T-helper 1 cell treated with Interleukin-12 subunit alpha and Interleukin-12 subunit beta and Interleukin-4 antibody, amounts not matched to agents 30 ng/mL and 1 ng/mL, for 36 hours (primary cell): ENCODE measurements around the gene IL34. TPM values are rescaled to one million over a fixed set of nuclear protein-coding genes. Genes with fewer than 3 reads are reported as not detected.

ENCODE experiments used
- intact Hi-C: fragments of 100-400 bp; cut with micrococcal nuclease; formaldehyde crosslinking; loops from one replicate; pipeline ENCODE4 v1.15.1; 2024
- total RNA-seq: library from RNA; stranded (reverse); gene quantifications from 2 replicates; pipeline ENCODE4 v1.2.3, GENCODE V29; 2022

The IL34 gene
- total RNA-seq, 1 donor from 2014 or later = not detected

GRCh38 chr16:70700101-70701020 lies 54.0 kb downstream of the IL34 start:
- intact Hi-C loops = no loop called here

DNA sequence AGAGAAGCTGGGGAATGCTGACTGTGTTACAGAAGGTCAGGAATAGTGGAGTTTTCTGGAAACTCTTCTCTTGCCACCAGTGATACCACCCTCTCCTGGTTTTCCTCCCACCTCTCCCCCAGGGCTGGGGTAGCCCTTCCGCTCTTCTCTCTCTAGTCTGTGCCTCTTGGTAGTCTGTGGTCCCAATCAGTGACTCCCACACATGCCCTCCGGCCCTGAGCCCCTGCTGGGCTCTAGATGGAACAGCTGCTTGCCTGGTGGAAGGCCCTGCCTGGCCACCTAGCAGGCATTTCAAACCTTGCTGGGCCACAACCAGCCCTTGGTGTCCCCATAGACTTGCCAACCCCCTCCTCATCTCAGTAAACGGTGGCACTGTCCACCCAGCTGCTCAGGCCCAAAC lies 54.7 kb downstream of the IL34 start:
- intact Hi-C loops = no loop called here

- intact Hi-C loops = no loop called here
These were observed 55.2 kb downstream of the IL34 start for GRCh38 chr16:70701596-70701995.

GRCh38 chr16:70701998-70702397 lies 55.6 kb downstream of the IL34 start:
- intact Hi-C loops = no loop called here

GRCh38 chr16:70702624-70703023 lies 56.3 kb downstream of the IL34 start:
- intact Hi-C loops = no loop called here

DNA sequence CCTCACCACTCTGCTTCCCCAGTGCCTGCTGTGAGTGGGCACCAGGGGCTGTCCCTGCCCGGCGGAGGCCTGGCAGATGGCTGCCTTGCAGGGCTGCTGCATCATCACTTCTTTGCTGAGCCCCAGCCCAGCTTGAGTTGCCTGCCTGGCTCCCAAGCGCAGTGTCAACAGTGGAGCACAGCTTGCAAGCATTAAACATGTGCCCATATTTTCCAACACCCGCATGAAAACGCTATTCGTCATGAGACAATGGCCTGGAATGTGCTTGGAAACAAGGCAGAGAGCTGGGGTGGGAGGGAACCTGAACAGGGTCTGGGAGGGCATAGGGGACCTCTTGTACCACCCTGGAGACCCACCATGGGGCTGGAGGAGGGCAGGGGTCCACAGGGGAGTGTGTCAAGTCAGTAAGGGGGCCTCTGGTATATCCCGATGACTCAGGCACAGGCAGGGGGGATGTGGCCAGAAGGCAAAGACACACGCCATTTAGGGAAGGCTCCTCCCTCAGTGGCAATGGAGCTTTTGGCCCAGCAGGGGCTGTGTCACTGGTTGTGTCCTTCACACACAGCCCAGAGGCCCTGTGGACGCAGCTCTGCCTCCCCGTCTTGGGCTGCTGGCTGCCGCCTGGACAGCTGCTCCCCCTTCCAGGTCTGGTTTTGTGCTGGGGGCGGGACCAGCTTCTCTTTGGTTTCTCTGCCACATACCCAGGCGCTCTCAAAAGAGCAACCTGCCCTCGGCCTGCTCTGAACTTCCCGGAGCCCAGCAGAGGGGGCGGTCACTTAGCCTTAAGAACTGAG lies 56.9 kb downstream of the IL34 start:
- intact Hi-C loops = no loop called here

DNA sequence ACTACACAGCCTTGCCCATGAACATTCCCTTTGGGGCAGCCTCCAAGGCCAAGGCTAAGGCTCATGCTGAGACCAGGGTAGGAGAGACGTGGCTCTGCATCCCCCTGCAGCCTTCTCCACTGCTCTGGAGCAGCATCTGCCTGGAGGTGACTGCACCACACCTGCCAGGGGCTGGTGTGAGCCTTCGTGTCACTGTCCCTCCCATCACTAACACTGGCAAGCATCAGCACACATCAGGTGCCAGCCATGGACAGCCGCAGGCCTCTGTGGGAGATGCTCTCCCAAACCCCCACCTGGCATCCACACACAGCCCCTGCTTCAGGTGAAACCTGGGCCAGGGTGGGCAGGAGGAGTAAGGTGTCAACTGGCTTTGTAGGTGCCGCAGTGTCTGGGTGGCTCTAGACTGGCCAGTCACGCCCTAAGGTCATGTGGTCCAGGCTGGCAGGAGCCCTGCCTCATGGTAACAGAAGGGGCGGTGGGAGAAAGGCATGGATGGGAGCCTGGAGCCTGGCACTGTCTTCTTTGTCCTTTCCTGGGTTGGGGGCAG lies 57.5 kb downstream of the IL34 start:
- intact Hi-C loops = no loop called here

DNA sequence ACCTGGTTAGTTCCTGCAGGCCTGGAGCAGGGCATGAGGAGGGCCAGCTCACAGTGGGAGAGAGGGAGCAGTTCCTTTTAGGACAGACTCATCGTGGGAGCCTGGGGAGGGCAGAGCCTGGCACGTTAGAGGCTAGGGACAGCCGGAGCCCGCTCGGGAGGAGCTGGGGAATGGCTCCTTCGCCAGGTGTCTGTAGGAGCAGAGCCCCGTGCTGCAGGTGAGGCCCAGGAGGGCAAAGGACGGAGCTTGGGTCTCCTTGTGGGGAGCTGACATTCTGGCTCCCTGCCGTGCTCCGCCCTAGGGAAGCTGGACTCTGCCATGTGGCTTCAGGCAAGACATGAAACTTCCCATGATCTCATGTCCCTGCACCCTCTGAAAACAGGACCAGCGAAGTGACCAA lies 58.2 kb downstream of the IL34 start:
- intact Hi-C loops = no loop called here

DNA sequence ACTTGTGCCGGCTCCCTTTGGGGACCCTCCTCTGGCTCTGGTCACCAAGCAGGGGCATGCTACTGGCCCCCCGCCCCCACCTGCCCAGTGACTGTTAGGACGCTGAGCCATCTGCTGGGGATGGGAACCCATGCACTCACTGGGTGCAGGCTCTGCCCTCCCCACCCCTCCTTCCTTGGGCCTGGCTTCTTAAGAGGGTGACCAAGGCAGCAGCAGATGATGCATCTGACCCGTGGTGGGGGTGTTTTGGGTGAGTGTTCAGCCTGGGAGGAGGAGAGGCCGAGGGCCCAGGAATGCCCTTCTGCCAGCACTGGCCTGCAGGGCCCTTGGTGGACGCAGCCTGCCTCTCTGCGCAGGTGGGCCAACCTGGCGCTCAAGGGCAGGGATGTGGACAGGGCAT lies 58.7 kb downstream of the IL34 start:
- intact Hi-C loops = no loop called here

- intact Hi-C loops = no loop called here
These were observed 60.6 kb downstream of the IL34 start for GRCh38 chr16:70706948-70707465.

DNA sequence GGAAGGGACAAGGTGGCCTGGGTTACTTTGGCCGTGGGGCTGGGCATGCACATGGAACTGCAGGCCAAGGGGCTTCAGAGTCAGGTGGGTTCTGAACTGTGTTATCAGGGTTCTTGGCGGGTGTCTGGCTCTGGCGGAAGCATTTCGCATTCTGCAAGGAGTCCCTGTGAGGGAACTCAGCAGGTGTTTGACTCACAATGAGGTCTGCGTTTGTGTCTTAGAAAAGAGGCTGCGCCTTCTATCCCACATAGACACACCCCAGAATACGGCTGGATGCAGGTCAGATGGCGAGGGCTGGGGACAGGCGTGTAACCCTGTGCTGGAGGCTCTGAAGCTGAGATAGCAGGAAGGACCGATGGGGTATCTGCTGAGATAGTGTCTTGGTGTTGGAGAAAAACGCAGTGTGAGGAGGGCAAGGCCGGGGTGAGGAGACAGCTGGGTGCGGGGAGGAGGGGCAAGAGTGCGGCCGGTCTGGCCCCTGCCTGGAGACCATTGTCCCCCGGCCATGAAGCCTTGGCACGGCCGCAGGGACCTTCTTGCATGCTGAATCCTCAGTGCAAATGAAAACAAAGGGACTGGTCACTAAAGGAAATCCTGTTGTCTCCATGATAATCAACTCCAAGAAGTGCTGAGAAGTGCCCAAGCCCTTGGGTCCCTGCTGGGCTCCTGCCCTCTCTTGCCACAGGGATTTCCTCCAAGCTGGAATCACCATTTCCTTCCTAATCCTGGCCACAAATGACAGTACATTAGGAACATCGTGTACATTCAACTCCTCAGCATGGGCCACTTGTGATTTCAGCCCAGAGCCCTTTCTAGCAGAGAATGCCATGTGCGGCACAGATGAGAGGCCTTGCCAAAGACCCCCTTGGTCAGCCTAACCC lies 62.2 kb downstream of the IL34 start:
- intact Hi-C loops = no loop called here

GRCh38 chr16:70709457-70709856 lies 63.1 kb downstream of the IL34 start:
- intact Hi-C loops = no loop called here

DNA sequence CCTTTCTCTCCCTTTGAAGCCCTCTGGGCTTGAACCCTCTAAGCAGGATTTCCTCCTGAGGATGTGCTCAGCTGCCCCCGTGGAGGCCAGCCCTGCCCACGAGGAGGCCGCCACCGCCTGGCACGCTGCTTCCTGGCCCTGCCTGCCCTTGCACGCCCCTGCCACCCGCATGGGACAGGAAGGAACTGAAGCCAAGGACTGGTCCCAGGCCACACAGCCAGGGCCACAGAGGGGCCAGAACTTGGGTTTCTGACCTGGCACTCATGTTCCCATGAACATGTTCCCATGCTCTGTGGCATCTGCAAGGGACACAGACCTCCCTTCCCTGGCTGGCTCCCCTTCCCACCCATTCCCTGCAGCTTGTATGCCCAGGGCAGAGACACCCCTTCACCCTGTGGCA lies 63.6 kb downstream of the IL34 start:
- intact Hi-C loops = no loop called here

Other genes starting within 250 kb of the IL34 start
- 38.2 and 40.6 TPM in 2 replicates for gene ST3GAL2, start 207.5 kb upstream of the IL34 start, total RNA-seq
- 22.5 and 24.4 TPM in 2 replicates for gene FCSK, start 192.0 kb upstream of the IL34 start, total RNA-seq
- gene COG4, start 123.0 kb upstream of the IL34 start, total RNA-seq = 55.8 and 57.9 TPM in 2 replicates
- 381 and 387 TPM in 2 replicates for gene SF3B3, start 122.7 kb upstream of the IL34 start, total RNA-seq
- 2.7 and 3.6 TPM in 2 replicates for gene MTSS2, start 39.5 kb downstream of the IL34 start, total RNA-seq
- 39.9 and 40.5 TPM in 2 replicates for gene VAC14, start 154.6 kb downstream of the IL34 start, total RNA-seq